GM12892 (cell line): ENCODE results near the gene FAM107B.

ENCODE experiments used
- POLR2A ChIP-seq: IDR thresholded peaks from 2 replicates; pipeline ENCODE4 v1.6.1; 2011; ENCODE audit warnings: low read depth, low read length, control low read depth
- POLR2AphosphoS5 ChIP-seq: IDR thresholded peaks from 2 replicates; pipeline ENCODE4 v1.6.1; 2011; ENCODE audit warnings: low read depth, low read length, control low read depth
- TAF1 ChIP-seq: IDR thresholded peaks from 2 replicates; pipeline ENCODE4 v1.6.1; 2011; ENCODE audit warnings: low read depth, mild to moderate bottlenecking, control low read depth, low read length, borderline replicate concordance

DNA sequence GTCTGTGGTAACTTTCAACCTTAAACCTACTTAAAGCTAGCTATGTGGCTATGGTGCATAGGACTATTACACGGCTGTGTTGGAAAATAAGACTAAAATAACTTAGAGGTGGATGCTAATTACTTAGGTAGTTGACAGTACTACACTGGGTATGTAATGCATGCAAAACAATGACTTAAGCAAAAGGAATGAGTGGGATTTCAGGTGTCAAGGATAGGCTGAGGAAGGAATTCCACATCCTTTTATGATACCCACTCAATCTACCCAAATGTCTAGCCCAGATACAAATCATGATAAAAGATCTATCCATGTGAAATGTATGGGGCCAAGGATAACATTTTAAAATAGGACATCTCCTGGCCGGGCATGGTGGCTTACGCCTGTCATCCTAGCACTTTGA lies 49.3 kb upstream of the FAM107B start:
- TF ChIP-seq POLR2A = no peak
- TF ChIP-seq POLR2AphosphoS5 = no peak
- no peak for TF ChIP-seq TAF1
